ENCODE data around the gene WWC1.
"Not testable (repeated sequence)": the region's sequence is repeated elsewhere in the genome, so short reads cannot be mapped to it uniquely, and the experiment has no call there.

The WWC1 gene

DNA sequence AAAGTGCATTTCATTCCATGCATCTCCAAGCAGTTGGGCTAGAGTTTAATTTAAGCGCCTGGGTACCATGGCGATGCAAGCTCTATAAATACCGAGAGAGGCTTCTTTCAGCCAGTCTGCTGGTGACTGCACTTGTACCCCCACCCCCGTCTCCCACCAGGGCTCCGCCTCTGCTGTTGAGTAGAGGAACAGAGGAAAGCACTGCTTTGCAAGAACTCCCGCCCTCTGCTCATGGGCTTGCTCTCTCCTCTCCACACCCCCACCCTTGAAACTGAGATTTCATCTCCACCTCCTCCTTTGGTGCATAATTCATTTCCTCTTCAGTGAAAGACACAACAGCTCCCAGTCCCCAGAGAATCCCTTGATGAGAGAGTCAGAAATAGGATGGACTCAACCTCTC lies 5.1 kb upstream of the WWC1 start:
- DNase-seq (ENCODE audit: low read depth, low spot score) = no peak

DNA sequence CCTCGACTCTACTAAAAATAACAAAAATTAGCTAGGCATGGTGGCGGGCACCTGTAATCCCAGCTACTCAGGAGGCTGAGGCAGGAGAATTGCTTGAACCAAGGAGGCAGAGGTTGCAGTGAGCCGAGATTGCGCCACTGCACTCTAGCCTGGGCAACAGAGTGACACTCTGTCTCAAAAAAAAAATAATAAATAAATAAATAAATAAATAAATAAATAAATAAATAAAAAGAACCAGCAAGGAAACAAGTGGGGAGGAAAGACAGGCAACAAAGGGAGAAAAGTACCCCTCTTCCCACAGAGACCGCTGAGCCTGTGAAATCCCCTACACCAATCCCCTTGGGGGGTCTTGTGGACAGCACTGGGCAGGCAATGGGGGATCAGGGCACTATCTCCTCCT lies 4.6 kb upstream of the WWC1 start:
- not testable (repeated sequence) for DNase-seq (ENCODE audit: low read depth, low spot score)

GRCh38 chr5:168287362-168287761 lies 4.1 kb upstream of the WWC1 start:
- DNase-seq (ENCODE audit: low read depth, low spot score) = no peak

DNA sequence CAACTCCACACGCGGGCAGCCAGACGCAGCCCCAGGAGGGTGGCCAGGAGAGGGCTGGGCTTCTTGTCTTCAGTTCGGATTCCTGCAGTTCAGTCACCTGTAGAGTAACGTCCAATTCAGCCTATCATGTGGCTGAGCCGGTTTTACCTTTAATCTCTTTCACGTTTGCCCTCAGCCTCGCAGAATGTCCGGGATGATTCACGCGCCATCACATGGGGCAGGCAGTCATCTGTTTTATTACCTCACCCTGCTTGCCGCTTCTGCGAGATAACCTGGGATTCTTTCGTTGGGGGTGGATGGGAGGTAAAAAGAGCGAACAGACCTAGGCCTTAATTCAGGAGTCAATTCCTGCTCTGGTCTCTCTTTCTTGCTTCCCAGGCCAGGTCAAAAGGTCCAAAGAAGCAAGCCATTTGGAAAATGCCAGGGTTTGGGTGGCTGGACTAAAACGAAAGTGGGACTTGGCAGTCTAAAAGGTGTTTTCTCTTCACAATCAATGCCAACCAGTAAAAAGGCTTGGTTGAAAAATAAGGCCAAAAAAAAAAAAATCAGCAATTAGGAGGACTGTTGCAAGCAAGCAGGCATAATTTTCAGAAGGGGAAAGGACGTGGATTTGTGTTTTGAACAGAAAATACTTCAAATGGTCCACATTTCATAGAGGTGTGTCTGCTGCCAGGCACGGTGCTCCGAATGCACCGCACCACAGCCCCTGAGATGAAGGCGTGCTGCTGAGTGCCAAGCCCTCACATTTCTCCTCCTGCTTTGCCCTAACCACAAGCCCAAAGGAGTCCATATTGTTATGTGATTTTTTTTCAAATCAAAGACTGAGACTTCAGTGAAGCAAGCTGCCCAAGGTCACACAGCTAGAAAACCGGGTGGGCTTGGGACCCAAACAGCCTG lies 2.8 kb upstream of the WWC1 start:
- DNase-seq (ENCODE audit: low read depth, low spot score) = no peak

DNA sequence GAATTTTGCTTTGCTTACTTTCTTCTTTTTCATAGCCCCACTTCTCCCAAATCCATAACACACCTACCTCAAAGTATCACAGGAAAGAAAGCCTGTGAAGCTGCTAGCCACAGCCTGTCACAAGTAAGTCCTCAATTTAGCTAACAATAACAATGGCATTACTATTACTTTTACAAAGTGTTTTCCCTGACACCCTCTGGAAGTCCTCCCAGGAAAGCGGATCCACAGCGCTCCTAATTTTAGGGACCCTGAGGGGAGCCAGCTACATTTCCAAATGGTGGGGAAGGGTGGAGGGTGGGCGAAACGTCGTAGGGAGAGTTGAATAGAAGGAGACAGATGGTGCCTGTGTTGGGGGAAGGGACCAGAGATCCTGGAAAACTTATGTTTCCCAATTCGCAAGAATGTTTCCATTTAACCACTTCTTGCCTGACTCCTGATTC lies 523 bp upstream of the WWC1 start:
- no peak for DNase-seq (ENCODE audit: low read depth, low spot score)

DNA sequence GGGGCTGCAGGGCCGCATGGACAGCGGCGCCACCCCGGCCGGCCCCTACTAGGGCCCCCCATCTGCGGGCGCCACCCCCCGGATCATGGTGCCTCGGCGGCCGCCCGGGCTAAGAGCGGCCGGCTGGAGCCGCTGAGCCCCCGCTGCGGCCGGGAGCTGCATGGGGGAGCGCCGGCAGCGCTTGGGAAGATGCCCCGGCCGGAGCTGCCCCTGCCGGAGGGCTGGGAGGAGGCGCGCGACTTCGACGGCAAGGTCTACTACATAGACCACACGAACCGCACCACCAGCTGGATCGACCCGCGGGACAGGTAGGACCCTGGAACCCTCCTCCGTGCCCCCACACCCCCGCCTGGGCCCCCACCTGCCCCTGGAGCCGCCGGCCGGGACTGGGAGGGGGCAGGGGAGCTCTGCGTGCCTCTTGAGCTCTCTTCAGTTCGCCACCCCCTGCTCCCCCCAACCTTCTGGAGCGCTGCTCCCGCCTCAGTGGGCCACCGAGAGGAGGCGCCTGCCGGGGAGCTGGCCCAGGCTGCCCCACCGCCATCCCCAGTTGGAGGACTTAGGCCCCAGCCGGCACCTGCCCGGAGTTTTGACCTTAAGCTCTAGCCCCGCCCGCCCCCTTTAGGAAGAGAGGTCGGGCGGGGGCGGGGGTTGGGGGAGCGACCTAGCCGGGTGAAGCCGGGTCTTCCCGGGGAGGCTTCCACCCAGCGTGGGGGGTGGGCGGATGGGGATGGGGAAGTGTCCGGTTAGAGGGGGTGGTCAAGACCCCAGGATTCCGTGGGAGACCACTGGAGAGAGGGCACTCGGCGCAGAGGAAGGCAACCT lies 730 bp downstream of the WWC1 start:
- no peak for DNase-seq (ENCODE audit: low read depth, low spot score)

GRCh38 chr5:168292786-168293696 lies 1.6 kb downstream of the WWC1 start:
- DNase-seq (ENCODE audit: low read depth, low spot score) = no peak

DNA sequence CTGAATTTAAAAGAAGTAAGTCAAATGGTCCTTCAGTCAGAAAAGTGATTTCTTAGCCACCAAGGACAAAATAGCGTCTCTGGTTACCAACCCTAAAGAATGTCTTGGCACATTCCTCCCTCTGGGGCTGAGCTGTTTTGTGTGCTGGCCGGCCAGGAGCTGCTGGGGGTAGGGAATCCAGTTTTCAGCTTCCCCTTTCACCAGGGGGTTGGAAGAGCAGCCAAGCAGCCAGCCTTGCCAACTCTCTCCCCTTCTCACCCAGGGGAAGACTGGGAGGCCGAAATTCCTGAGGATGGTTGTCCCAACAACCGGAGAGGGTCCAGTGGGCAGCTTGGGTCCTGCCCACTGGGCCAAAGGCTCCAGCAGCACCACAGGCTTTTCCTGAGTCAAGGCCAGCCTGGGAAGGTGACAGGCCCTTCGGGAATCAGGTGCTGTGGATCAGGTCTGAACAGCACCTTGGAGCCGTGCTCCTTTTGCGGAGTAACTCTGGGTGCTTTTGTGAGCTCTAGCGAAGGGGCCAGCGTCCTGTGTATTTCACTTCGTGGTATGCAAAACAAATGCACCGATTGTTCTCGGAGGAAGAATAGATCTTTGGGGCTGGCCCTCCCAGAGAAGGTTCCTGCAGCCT lies 4.2 kb downstream of the WWC1 start:
- no peak for DNase-seq (ENCODE audit: low read depth, low spot score)

DNA sequence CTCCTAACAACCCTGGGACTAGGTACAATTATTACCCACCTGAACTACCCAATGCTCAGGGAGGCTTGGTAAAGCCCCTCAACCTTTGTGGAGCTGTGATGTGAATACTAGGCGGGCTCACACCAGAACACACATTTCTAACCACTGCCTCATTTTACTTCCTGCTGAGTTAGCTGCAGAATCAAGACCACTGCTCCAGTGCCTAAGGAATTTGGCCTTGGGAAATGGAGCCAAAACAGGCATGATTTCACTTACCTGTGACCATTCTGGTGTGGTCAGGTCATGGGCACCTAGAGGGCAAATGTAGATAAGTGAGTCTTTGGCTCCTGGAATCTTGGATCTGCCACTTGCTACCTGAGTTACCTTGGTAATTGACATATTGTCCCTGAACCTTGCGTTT lies 5.2 kb downstream of the WWC1 start:
- no peak for DNase-seq (ENCODE audit: low read depth, low spot score)

DNA sequence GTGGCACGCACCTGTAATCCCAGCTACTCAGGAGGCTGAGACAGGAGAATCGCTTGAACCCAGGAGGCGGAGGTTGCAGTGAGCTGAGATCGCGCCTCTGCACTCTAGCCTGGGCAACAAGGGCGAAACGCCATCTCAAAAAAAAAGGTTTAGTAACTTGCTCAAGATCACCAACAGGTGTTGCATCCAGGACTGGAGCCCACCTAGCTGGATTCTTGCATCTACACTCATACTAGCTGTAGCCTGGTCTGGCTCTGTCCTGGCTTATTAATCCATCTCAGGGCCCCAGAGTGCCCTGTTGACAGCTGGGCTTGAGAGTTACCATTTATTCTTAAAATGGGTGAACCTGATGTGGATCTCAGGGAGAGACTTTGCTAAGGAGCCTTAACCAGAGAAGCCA lies 7.5 kb downstream of the WWC1 start:
- DNase-seq (ENCODE audit: low read depth, low spot score) = no peak

GRCh38 chr5:168299372-168299771 lies 7.9 kb downstream of the WWC1 start:
- DNase-seq (ENCODE audit: low read depth, low spot score) = no peak

DNA sequence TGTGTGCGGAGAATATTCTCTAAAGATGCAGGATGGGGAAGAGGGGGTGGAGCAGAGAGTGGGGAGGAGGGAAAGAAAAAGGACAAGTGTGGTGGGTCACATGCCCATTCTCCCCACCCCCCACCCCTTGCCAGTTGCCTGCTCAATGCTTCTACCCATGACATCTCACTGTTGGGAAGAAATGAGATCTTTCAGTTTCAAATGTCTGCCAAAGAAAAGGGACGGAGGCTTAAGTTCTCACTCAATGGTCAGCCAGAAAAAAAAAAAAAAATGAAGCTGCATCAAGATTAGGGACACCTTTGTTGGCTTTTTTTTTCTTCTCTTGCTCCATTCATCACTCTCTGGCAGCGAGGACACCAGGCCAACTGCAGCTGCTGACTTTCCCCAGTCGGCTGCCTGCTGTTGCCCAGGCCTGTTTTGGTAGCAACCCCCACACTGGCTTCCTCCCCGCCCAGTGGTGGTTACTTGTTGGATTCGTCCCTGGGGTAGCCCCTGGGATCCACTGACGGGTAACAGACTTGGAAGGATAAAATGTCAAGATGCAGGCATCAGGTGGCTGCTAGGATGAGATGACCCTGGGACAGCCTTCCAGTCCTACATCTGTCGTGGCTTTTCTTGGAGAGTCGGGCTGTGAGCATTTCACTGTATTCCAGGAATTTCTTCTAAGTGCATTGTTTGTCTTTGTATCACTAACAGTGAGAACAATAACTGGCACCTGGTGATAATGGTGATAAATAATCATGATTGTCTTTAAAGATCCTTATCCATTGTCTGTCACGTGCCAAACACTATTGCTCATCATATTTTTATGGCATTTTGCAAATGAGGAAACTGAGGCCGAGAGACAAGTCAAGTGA lies 9.1 kb downstream of the WWC1 start:
- no peak for DNase-seq (ENCODE audit: low read depth, low spot score)

- DNase-seq (ENCODE audit: low read depth, low spot score) = no peak
Observed at GRCh38 chr5:168301593-168302390, 10.3 kb downstream of the WWC1 start.

GRCh38 chr5:168302785-168303184 lies 11.3 kb downstream of the WWC1 start:
- no peak for DNase-seq (ENCODE audit: low read depth, low spot score)

- no peak for DNase-seq (ENCODE audit: low read depth, low spot score)
Observed at GRCh38 chr5:168303393-168304025, 12.1 kb downstream of the WWC1 start.

- no peak for DNase-seq (ENCODE audit: low read depth, low spot score)
Observed at GRCh38 chr5:168304349-168304748, 12.9 kb downstream of the WWC1 start.

- no peak for DNase-seq (ENCODE audit: low read depth, low spot score)
Observed at GRCh38 chr5:168305281-168305680, 13.8 kb downstream of the WWC1 start.

GRCh38 chr5:168307022-168307421 lies 15.6 kb downstream of the WWC1 start:
- no peak for DNase-seq (ENCODE audit: low read depth, low spot score)
